HCEC 1CT (cell line): Measurements from ENCODE around the gene FZD4.
A peak's percentile ranks its signal among the peaks of the same experiment; 100 is the strongest.
"Not testable (repeated sequence)": the region's sequence is repeated elsewhere in the genome, so short reads cannot be mapped to it uniquely, and the experiment has no call there.

Experiments used
- DNase-seq: peaks from one replicate; pipeline ENCODE4 v3.0.0-alpha.2; 2017

The FZD4 gene

DNA sequence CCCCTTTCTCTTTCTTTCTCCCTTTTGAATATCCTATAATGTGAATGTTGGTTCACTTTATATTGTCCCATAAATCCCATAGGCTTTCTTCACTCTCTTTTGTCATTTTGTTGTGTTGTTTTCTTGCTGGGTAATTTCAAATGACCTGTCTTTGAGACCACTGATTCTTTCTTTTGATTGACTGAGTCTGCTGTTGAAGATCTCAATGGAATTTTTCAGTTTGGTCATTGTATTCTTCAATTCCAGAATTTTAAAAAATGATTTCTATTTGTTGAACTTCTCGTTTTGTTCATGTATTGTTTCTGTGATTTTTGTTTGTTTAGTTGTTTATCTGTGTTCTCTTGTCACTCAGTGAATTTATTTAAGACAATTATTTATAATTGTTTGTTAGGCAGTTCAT is 17.5 kb upstream of the FZD4 start:
- no peak for DNase-seq

DNA sequence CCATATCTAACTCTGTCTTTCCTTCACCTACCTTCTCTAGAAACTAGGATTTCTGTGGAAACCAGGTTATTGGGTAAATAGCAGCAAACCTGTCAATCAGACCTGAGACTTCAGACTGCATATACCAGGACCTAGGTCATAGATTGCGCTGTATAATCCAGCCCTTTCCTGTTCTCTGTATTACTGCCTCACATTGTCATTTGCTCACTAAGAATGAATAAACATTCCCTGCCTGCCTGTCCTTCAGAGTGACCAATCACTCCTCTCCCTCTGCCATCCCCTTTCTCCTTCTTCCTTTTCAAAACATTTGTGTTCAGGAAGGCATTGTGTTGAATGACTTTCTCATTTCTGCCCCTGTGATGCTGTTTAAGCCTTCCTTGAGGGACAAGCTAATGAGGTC is 14.1 kb upstream of the FZD4 start:
- DNase-seq, result no peak

DNA sequence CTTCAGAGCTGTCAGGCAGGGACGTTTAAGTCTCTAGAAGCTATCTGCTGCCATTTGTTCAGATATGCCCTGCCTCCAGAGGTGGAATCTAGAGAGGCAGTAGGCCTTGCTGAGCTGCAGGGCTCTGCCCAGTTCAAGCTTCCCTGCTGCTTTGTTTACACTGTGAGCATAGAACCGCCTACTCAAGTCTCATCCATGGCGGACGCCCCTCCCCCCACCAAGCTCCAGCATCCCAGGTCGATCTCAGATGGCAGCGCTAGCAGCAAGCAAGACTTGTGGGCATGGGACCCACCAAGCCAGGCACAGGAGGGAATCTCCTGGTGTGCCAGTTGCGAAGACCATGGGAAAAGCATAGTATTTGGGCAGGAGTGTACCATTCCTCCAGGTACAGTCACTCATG is 12.4 kb upstream of the FZD4 start:
- not testable (repeated sequence) for DNase-seq

DNA sequence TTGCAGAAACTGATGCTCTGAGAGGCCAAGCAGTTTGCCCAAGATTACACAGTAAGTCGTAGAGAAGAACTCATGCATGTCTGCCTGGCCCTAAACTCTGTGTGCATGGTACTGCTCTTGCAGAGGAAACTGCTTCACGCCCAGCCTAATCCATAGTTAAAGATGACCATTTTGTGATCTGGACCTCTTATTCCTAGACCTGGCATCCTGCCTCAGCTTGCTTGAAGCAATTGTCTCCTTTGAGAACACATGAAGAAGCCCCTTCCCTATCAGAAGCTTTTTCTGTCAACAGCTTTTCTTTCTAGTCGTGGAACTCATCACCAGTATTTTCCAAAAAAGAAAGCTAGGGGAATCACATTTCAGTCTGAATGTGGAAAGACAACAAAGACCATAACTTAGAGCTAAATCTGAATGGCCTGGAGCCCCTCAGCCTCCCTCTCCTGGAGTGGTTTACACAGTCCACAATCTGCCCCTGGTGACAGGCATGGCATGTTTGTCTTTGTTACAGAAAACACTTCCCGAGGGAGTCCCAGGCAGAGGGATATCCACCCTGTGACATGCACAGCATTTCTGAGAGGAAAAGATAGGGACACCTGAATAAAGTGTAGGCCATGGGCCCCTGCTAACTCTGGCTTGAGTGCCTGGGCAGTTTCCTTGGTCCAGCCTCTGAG is 2.9 kb upstream of the FZD4 start:
- DNase-seq, result no peak

DNA sequence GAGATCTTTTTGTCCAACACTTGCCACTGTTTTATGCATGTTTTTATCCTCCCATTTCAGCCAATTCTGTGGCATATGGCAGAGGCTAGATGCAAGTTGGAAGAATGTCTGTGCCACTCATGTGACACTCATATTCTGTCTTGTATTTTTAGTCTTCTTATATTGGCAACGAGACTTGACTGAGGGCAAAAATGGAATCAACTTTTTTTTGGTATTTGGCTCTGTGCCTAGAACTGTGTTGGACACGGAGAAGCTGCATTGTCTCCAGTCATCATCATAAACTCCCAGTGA is 1.7 kb upstream of the FZD4 start:
- no peak for DNase-seq

DNA sequence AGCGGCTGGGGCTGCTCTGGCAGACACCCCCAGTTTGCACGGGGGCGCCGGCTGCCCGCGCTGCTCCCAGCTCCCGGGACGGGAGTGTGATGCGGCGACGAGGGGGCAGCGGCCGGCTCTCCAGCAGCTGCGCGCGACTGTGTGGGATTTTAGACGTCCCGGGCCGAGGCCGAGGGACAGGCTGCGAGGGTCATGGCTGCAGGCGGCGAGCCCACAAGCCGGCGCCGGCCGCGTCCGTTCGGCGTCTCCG is 159 bp downstream of the FZD4 start:
- no peak for DNase-seq

DNA sequence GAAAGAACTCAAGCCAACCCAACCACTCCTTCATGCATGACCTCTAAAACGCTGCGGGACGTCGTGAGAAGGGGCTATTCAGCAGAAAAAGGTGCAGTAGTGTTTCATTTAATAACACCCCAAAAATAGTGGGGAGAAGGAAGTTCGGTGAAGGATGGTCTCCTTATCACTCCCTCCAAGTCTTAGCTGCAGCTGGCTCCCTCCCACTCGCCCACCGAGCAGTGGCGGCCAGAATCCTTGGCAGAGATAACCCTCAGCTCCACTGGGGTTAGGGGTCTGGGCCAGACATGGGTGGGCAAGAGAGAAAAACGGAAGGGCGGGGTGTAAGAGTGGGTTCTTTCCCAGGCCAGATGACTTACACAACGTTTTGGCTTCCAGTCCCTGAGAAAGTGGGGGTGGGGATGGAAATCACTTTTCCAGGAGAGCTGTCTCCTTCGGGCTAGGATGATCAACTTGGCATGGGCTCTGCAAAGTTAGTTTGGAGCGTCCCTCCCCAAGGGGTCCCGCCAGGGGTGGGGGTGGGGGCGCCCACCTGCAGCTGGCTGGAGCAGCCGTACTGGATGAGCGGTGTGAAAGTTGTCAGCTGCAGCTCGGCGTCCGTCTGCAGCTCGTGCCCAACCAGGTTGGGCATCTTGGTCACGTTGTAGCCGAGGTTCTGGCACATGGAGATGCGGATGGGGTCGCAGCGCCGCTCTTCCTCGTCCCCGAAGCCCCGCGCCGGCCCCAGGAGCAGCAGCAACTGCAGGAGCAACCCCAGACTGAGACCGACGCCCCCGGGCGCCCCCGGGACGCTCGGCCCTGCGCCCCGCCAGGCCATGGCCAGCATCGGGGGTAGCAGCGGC is 705 bp downstream of the FZD4 start:
- no peak for DNase-seq

DNA sequence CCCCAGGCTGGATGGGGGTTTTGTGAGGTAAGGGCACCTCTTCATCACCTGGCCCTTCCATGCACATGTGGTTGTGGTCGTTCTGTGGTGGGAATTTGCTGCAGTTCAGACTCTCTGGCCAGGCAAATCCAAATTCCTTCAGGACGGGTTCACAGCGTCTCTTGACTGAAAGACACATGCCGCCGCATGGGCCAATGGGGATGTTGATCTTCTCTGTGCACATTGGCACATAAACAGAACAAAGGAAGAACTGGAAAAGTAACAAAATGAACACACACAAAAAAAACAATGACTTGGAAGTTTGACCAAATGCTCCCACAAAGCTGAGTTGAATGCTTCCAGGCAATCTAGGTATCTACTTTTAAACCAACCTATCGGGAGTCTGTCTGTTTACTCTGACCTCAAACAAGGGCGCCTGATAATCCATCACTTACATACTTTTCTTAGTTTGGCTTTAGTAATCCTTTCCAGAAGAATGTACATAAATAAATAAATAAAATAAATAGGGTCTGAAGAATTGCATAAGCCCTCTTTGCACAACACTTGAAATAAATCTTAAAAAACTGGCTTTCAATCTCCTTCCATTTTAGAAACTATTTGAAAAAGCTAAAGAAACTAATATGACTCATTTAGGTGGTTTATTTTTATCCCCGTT is 2.8 kb downstream of the FZD4 start:
- DNase-seq, result no peak

DNA sequence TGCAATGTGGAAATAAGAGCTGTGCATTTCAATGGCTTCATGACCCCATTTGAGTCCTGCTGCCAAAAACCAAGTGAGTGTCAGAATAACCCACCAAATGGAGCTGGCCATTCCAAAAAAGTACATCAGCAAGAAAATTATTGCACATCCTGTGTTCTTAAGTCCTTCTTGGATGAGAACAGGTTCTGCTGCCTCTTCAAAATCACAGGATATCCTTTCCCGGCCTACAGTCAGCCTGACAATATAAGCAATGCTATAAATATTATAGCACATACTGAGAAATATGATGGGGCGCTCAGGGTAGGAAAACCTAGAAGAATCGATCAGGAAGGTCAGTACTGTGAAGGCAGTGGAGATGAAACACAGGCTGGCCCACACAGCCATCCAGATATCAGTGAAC is 3.5 kb downstream of the FZD4 start:
- DNase-seq, result no peak

DNA sequence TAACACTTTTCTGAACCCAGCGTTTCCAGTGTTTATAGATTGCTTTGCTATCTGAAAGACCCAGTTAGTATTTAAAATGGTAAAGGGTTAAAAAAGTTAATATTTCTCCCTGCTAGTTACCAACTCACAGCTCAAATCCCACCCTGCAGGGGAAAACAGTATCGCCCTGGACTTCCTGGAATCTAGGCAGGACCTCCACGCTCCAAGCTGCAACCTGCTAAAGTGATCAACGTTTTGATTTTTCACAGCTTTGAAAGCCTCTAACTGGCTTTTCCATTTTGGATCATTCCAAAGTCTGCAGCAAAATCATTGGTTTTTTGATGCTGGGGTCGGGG is 4.6 kb downstream of the FZD4 start:
- DNase-seq, result no peak

DNA sequence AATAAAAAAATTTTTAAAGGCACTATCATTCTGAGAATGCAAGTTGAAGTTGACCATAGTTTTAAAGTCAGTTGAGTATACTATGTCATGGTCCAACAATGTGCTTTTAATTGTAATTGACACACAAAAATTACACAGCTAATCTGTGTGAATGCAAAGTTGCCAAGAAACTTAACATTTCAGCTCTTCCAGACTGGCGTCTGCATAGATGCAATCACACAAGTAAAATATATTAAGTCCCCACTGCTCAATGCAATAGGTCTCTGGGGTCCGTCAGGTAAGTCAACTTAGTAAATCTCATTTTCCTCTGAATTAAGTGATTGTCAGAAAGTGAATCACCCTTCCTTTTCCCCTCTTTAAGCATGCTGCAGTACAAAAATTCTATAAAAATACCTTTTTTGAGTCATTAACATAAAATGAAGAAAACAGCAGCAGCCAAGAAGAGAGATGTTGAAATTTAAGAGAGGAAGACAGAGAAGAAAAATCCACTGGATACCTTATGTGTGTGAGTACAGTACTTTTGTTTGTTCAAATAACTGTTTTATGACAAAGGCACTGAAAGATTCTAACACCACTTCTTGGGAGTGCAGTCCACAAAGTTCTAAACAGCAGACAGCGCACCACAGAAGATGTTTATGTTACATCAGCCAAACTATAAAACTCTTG is 5.1 kb downstream of the FZD4 start:
- no peak for DNase-seq

DNA sequence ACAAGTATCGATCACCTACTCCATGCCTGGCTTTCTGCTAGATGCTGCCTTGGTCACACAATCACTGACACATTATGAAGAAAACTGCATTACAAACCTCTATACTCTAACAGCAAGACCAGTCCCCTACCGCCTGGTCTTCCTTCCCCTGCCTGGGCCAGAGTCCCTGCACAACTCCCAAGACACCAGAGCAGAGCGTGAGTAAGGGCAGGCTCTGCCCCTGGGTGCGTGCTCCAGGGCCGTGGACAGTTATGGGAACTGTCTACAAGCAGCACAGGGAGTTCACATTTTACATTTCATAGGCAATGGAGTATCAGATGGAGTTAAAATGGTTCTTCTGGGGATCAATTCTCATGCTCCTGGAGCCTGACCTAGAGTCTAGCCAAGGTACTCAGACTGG is 6.5 kb downstream of the FZD4 start:
- DNase-seq, result no peak

DNA sequence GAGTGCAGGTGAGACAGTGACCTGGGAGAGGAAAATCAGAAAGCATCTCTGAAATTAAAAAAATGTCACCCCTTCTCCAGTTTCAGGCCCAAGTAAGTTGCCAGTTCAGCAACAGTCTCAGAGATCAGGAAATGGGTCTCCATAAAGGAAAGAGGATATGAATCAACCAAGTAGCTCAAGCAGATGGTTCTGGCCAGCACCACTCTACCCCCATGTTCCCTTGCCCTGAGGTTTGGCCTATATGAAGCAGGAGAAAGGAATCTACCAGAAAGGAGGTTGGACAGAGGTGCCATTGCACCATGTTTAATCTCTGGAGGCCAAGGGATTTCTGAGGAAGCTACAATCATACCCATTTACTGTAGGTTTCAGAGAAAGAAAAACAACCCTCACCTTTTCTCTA is 7.7 kb downstream of the FZD4 start:
- DNase-seq, result peak; percentile 88

DNA sequence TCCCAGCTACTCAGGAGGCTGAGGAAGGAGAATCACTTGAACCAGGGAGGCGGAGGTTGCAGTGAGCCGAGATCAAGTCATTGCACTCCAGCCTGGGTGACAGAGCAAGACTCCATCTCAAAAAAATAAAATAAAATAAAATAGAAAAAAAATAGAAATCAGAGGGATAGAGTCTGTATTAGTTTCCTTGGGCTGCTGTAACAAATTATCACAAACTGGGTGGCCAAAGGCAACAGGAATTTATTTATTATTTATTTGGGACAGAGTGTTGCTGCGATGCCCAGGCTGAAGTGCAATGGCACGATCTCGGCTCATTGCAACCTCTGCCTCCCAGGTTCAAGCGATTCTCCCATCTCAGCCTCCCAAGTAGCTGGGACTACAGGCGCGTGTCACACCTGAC is 11.7 kb downstream of the FZD4 start:
- not testable (repeated sequence) for DNase-seq

DNA sequence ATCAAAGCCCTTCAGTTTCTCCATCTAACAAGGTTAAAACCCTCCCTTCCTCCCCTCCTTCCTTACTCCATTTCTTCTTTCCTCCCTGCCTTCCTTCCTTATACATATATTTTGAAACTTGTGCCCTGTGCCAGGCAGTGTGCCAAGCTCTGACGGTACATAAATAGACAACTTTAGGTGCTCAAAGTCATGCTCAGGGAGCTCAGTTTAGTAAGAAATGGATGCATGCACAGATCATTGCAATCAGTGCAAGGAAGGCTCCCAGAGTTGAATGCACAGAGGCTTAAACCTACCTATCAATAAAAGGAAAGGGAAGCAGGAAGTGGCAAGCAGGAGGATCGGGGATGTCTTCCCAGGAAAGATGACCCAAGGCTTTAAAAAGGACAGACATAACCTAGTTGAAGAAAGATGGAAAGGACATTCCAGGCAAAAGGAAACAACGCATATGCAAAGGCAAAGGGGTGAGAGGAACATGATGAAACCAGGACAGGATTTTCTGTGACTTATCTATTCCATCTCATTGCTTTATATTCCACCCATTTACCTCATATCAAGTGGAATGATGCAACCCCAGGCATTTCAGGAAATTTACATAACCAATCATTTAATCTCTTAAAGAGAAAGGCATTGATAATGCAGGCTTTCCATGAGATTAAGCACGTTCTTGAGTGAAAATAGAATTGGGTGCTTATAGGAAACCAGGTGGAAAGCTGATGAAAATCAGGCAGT is 13.2 kb downstream of the FZD4 start:
- DNase-seq, result no peak

DNA sequence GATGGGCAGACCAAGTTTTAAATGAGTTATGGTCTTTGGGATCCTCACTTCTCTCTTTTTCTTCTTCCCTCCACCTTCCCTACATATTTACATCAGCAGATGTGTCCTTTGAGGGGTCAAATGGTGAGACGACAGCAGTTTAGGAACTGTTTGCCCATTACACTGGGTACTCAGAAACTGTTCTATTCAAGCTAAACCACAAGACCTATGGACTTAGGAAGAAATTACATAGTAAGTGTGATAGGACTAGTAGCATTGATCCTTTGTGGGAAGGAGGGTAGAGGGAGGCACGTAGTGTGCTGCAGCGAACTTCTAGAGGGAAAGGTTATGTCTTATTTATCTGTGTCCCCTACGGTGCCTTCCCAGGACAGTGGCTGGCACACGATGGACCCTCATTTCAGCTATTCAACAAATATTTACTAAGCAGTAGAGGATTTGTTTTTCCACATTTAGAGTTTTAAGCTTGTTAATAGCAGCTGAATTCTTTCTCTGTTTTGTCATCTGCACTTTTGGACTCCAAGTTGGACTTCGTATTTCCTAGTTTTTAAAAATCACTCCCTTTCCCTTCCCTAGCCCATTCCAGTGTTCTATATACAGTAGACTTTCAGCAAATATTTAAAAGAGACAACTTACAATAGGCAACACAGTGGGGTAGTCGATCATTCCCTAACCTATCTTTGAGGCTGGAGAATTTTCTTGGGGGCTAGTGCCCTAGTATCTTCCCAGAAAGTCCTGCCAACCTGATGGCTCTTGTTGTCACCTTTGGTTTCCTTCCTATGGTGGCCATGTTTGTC is 13.9 kb downstream of the FZD4 start:
- no peak for DNase-seq

DNA sequence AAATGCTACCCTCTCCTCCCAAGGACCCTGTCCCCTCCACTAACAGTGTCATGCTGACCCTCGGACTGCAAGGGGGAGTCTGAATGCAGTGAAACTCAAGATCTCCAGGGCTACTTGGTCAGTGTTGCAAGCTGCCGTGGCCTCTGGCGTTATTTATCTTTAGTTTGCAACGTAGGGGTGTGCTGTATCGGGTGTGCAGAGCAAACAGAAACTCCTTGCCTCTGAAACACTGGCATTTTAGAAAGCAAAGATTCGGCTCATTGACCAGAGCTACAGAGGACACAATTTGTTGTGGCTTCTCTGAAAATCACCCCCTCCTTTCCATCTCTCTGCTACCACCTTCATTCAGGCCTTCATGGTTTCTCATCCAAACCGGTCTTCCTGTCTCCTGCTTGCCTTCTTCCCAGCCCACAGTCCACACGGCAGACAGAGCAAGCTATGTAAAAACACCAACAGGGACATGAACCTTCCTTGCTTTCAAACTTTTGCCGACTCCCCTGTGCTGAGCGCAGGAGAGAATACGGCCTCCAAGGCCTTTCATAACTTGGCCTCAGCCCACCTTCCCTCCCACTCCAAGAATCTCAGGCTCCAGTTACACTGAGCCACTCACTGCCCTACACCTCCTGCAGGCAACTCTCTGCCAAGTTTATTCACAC is 14.9 kb downstream of the FZD4 start:
- DNase-seq, result peak; percentile 67

DNA sequence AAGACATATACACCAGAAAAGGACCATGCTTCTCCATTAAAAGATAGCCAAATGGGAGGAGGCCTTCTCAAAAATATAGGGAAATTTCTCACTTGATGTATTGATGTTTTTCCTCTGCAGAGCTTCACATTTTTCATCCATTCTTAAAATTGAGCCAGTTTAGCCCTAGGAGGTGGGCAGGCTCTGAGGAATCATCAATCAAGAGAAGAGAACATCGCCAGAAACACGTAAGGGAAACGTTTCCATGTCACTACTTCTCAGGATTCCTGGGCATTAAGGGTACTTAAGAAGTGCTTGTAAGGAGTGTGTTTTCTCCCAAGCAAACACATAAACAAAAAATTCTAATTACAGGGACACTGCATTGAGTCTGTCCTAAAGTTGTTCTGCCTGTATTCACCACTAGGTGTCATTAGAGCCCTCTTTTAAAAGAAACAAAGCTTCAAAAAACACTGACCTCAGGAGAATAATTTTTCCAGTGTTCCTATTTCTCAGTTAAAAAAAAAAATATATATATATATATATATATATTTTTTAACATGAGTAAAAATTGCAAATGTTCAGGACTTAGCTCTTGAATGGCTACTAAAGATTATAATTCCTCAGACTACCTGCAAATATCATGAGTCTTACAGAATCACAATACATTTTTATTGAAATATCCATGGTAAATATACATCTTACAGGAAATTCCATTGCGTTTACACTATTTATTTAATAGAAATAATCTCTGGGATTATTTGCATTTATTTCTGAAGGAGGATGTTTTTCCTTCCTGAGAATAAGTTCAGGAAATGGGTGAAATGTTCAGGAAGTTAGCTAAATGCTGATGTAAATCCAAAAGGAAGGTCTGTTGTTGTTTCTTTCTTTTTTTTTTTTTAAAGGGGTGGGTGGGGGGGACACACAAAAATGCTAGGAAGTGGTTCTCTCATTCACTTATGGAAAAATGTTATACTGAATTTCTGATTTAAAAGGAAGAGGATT is 16.0 kb downstream of the FZD4 start:
- peak; percentile 63 for DNase-seq

DNA sequence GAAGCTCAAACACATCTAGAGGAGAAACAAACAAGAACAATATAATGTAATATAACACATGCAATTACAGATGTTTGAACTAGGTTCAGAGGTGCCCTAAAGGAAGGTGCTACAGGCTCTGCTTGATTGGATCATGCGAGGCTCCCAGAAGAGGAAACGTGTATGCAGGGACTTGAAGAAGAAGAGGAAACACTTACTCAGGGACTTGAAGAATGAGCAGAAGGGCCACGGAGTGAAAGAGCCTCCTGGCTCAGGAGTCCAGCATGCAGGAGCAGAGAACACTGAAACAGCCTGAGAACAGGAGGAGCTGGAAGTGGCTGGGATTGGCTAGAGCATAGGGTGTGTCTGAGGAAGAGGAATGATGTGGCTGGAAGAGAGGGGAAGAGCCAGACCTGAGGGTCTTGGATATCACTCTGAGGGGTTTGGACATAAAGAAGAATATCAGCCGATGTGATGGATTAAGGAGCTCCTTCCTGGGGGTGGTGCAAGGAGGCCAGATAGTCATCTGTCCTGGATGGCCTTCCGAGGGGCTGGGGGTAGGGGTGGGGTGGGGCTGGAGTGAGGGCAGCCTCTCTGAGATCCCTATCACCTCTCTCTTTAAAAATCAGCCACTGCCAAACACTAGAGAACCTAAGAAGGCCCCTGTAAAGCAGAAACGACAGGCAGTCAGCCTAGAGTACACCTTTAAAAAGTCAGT is 16.8 kb downstream of the FZD4 start:
- no peak for DNase-seq

DNA sequence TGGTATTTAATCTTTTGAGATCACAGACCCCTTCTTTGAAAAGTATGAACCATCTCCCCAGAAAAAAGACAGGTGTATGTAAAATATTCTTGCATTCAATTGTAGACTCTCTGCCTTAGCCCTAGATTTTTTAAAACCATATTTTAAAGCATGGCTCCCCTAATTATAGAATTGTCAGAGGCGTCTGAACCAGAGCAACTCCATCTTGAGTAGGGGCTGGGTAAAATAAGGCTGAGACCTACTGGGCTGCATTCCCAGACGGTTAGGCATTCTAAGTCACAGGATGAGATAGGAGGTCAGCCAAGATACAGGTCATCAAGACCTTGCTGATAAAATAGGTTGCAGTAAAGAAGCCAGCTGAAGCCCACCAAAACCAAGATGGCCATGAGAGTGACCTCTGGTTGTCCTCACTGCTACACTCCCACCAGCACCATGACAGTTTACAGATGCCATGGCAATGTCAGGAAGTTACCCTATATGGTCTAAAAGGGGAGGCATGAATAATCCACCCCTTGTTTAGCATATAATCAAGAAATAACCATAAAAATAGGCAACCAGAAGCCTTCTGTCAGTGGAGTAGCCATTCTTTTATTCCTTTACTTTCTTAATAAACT is 17.9 kb downstream of the FZD4 start:
- DNase-seq, result not testable (repeated sequence)
